Superior temporal gyrus (tissue), 1 donor: ENCODE data around the gene PDCD7.
"Not testable (repeated sequence)": the region's sequence is repeated elsewhere in the genome, so short reads cannot be mapped to it uniquely, and the experiment has no call there.

Experiments used
- DNase-seq: peaks from one replicate; pipeline ENCODE4 v3.0.0-alpha.2; 2016; ENCODE audit errors: extremely low spot score

Gene PDCD7

GRCh38 chr15:65091946-65092770 lies 41.5 kb downstream of the PDCD7 start:
- no peak for DNase-seq

GRCh38 chr15:65089206-65089824 lies 44.3 kb downstream of the PDCD7 start:
- no peak for DNase-seq

GRCh38 chr15:65088643-65089021 lies 45.0 kb downstream of the PDCD7 start:
- DNase-seq = no peak

GRCh38 chr15:65087873-65088642 lies 45.5 kb downstream of the PDCD7 start:
- DNase-seq = no peak

- DNase-seq = no peak
Observed at GRCh38 chr15:65087411-65087810, 46.2 kb downstream of the PDCD7 start.

GRCh38 chr15:65086680-65087111 lies 46.9 kb downstream of the PDCD7 start:
- no peak for DNase-seq

GRCh38 chr15:65085990-65086679 lies 47.5 kb downstream of the PDCD7 start:
- no peak for DNase-seq

GRCh38 chr15:65085207-65085753 lies 48.3 kb downstream of the PDCD7 start:
- DNase-seq = no peak

GRCh38 chr15:65084500-65085206 lies 49.0 kb downstream of the PDCD7 start:
- no peak for DNase-seq

- peak; percentile 63 for DNase-seq
Observed at GRCh38 chr15:65083262-65083701, 50.3 kb downstream of the PDCD7 start.

- no peak for DNase-seq
Observed at GRCh38 chr15:65082303-65082953, 51.2 kb downstream of the PDCD7 start.

GRCh38 chr15:65081758-65082157 lies 51.9 kb downstream of the PDCD7 start:
- no peak for DNase-seq

GRCh38 chr15:65081270-65081669 lies 52.3 kb downstream of the PDCD7 start:
- no peak for DNase-seq

- DNase-seq = no peak
Observed at GRCh38 chr15:65079580-65079979, 54.0 kb downstream of the PDCD7 start.

- no peak for DNase-seq
Observed at GRCh38 chr15:65077981-65078352, 55.6 kb downstream of the PDCD7 start.

- DNase-seq = no peak
Observed at GRCh38 chr15:65077291-65077980, 56.2 kb downstream of the PDCD7 start.

GRCh38 chr15:65076486-65077290 lies 56.9 kb downstream of the PDCD7 start, which contains the start of gene KBTBD13:
TSS of gene KBTBD13 (plus strand) at chr15:65076746. CDS start at chr15:65076816, 70 bp downstream.
- no peak for DNase-seq

GRCh38 chr15:65075607-65076395 lies 57.8 kb downstream of the PDCD7 start:
- DNase-seq = not testable (repeated sequence)
